GM21528 (cell line): ENCODE results near the gene TRERF1.
A peak's percentile ranks its signal among the peaks of the same experiment; 100 is the strongest.

Experiments
- ATAC-seq: cut with Tn5 transposase; IDR thresholded peaks from one replicate; pipeline ENCODE4 v1.9.1; 2021; ENCODE audit warnings: mild to moderate bottlenecking, moderate library complexity; ENCODE audit not compliant: unreplicated experiment, low FRiP score

Gene TRERF1

DNA sequence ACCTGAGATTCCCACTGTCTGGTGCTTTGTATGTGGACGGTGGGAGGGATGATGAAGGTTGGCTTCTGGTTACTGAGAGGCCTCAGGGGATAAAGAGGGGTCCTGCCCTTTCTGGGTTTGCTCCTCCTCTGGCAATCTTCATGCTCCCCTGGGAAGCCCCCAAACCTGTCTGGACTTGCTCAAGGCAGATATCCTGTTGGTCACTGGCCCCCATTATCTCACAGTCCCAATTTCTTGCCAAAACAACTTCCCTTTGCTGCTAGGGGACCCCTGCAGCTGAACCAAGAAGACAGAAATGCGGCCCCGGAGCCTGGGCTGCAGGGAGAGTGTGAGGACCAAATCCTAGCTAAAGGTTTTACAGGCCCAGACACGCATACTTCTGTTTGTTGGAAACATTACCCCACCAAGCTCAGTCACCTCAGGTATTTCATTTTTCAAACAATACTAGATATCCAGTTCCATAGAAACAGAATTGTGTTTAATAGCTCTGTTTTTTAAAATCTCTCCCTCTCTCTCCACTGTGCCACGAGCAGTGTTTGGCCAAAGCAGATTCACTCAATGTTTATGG, 170.7 kb downstream of the TRERF1 start:
- ATAC-seq, result no peak

- no peak for ATAC-seq
Measured at GRCh38 chr6:42279966-42280629, 171.6 kb downstream of the TRERF1 start.

GRCh38 chr6:42279144-42279781, 172.5 kb downstream of the TRERF1 start:
- ATAC-seq, result no peak

DNA sequence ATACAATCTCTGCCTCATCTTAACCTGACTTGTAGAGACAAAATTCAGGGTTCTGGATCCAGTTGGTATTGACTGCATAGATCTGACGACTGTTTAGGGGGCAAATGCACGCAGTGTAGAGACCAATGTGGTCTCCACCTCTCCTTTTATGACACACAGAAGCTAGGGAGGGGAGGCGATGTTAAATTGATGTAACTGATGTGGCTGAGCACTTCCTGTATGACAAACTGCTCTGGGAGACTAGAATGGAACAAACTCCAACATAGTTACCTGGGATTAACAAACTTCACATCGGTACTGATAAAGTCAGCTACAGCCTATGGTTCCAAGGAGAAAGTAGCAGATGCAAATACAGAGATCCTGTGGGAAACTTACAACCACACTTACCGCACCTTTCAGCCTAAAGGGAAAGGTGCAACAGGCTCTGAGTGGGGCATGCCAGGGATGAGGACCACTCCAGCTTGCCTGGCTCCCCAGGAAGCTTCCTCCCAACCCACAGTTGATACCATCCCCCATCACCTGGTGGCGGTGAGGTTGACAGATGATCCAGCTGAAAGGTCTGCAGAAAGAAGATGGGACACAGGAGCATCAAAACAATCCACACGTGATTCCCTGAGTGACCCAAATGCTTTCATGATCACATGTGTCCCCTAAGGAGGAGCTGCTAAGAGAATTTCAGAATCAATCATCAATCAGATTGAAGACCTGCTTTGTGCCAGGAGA, 173.4 kb downstream of the TRERF1 start:
- ATAC-seq, result no peak

DNA sequence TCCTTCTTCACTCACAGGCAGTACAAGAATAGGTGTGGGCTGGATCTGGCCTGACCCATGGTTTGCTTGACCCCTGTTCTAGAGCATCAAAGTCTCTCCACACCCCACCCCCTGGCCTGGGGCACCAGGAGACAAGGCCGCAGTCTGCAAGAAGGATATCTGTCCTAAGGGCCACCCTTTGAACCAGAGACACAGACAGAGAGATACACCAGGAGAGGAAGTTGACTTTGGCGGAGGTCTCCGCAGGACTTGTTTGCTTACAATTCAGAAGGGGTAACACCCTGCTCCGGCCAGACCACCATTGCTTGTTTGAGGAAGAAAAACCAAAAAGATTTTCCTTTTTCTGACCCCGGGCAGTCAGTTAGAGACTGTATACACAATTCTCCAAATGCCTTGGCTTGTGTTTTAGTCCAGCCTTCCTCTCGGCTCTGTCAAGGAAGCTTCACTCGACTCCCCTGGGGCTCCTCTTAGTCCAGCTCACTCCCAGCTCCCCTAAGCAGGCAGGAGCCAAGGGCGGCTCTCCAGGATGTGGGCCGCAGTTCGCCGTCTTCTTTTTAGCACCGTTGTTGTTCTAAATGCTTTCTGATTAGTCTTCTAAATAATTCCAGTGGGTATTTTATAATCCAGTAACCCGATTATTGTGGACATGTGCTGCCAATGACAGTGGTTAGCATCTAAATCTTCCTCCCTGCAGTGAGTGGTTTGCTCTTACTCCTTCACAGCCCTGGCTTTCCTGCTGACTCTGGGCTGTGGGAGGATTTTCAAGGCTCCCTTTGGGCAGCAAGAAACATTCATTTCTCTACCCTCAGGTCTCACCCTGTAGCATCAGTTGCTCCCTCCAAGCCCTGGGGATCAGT, 175.5 kb downstream of the TRERF1 start:
- ATAC-seq, result no peak

DNA sequence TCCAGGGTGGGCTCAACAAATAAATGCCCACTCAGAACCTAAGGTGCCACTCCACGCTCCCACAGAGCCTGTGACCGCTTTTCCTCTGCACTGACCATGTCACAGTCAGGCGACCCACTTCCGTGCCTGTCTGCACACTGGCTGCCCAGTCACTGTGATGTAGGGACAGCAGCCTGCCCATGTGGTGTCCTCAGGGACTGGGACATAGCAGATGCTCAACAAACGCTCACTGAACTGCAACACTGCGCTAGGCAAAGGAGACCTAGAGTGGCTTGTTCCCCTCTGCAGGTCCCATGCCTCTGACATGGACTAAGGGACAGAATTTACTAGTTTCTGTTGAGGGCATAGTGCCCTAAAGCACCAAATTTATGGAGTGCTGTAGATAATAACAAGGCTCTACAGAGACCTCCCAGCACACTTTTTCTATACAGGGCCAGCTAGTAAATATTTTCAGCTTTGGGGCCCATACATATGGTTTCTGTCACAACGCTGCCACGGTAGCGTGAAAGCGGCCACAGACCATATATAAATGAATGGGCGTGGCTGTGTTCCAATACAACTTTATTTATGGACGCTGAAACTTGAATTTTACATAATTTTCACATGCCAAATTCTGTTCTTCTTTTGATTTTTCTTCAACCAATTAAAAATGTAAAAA, 176.2 kb downstream of the TRERF1 start:
- no peak for ATAC-seq

DNA sequence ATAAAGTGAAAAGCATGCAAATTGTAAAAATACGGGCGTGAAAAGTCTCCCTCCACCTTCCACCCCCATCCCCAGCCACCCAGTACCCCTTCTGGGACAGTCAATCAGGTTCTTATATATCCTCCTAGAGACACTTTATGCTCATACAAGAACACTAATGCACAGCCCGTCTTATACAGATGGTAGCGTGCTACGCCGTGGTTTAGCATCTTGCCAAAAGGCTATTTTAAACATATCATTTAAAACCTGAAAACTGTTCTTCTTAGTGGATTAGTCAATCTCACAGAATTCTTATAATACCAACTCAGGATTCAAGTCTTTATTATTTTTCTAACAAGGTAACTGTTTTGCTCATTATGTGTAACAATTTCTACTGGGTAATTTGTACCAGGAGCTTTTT, 176.8 kb downstream of the TRERF1 start:
- ATAC-seq, result no peak

DNA sequence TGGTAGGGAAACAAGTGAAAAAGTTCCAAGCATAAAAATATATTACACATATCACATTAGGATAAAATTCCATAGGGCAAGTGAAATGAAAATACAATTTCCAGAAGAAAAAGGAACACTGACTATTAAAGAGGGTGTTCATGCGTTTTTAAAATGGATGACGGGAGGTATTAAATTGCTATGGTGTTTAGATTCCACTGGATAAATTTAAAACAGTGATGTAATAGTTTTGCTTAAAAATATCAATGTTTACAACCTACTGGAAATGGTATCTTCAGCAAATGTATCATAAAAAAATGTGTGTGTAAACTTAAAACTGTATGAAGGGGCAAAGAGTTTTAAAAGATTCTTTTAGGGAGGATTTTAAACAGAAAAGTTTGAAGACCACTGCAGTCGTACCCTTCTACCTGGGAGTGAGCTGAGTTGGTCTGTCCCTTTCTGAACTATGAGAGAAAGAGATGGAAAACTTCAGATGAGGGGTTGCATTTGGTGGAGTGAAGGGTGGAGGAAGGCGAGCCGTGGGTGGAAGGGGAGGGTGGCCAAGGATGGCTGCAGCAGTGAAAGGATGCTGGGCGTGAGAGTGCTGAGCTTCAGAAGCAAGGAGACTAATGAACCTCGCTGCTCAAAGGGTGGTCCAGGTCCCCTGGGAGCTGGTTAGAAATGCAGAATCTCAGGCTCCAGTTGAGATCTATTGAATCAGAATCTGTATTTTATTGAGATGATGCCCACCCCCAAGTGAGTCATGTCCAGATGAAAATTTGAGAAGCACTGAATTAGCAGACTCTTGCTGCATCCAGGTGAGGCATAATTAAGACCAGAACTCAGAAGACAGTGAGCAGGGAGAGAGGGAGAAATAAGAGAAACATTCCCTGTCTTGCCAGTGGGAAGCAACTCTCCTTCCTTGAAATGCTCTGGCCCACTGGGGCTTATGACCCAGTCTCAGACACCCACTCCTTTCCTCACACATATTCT, 179.6 kb downstream of the TRERF1 start:
- no peak for ATAC-seq

DNA sequence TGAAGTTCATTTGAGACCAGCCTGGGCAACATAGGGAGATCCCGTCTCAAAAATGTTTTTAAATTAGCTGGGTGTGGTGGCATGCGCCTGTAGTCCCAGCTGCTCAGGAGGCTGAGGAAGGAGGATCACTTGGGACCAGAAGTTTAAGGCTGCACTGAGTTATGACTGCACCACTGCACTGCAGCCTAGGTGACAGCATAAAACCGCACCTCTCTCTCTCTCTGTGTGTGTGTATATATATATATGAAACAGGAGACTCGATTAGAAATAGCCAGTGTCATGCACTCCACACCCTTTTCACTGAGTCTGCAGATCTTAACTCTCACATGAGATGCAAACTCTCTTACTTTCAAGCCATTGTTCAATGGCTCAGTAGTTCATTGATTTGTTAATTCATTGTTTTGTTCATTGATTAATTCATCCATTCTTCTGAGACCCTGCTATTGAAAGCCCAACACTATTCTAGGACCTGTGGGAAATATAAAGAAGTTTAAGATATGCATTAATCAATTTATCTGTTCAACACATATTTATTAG, 181.7 kb downstream of the TRERF1 start:
- ATAC-seq, result peak; percentile 50

DNA sequence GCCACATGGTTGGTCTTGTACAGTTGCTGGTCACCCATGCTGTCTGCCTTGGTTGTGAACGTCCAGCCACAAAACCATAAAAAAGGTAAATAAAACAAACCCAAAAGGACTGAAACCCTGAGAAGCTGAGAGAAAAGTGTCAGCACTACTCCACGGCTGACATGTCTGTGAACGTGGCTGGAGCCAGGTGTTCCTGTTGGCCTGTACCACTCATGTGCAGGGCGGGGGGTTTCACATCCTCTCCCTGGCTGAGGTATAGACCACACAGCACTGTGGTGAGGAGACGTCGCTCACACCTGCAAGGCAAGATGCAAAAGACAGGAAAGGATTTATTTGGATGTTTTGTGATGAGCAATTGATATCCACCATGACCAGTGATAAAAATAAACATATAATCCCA, 182.2 kb downstream of the TRERF1 start:
- peak; percentile 93 for ATAC-seq

GRCh38 chr6:42268835-42269204, 182.9 kb downstream of the TRERF1 start:
- no peak for ATAC-seq

GRCh38 chr6:42268016-42268834, 183.5 kb downstream of the TRERF1 start:
- no peak for ATAC-seq

DNA sequence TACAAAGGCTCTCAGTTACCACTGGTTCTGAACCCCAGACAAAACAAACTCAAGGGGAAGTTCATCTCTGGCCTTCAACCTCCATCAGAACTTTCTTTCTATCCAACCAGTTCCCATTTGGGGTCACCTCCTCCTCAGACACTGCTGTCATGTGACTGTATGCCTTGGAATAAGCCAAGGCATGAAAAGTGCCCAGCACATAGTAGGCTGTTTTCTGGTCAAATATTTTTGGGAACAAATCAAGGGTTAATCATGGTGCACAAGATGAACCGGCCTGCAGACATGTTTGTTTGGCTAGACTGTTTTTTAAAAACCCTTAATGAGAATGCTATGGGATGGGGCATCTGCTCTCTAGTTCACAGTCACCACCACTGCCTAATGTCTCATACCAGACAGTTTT, 185.2 kb downstream of the TRERF1 start:
- ATAC-seq, result no peak

DNA sequence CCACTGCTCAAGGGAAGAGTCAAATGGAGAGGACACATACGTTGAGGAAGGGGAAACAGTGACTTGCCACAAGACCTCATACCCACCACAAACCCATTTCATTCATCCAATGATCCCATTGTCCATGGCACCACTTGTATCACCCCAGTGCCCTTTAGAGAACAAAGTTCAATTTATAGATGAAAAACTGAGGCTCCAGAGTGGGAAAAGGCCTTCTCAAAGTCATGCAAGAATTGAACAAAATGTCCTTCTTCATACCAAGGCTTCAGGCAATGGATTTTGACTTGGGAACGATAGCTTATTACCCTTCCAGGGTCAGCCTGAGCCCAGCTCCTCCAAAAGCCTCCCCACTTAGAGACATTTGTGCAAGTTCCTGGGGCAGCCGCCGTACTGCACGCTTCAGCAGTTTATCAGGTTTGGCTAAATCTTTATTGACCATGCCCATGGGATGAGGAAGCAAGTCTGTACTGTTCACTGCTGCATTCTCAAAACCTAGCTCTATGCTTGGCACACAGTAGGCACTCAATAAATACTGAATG, 186.8 kb downstream of the TRERF1 start:
- ATAC-seq, result no peak

DNA sequence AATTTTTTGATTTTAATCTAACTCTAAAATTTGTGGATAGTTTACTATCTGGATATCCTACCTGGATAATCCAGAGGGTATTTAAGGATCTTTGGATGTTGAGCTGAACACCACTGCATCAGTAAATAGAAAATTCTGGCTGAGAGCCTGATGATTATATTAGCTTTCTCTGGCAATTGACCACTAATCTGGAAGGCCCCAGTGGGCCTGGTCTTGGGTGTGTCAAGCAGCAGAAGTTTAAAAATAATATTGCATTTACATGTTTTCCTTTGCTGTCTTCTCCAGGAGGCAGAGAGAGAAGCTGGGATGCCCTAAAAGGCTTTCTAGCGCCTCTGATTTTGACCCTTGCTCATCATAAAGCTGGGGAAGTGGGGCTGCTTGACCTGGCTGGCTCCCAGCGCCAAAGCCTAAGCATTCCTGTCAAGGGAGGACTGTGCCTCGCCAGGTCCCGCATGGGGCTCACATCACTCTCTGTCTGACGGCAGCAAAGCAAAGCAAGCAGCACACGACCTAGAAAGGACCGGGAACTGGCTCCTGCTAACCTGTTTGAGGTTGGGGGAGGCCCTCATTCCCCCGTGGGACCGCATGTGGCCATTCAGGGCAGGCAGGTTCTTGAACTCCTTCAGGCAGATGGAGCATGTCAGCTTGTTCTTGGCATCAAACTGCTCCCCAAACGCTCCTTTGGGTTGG, 187.4 kb downstream of the TRERF1 start:
- ATAC-seq, result no peak

- no peak for ATAC-seq
Measured at GRCh38 chr6:42263165-42263728, 188.5 kb downstream of the TRERF1 start.

- no peak for ATAC-seq
Measured at GRCh38 chr6:42260972-42261371, 190.8 kb downstream of the TRERF1 start.
